ENCODE results near the gene NUMBL. TPM values are rescaled to one million over a fixed set of nuclear protein-coding genes. Genes with fewer than 3 reads are reported as not detected.

Gene NUMBL
- total and polyA plus RNA-seq, 4 donors, result 1.1 to 4.6 (median 2.7) TPM

- no peak for TF ChIP-seq TAF1 (conservative IDR thresholded peaks at IDR 0.05)
- no peak overlapping the region for H3K27ac ChIP-seq (ENCODE audit: low read depth in 1 of 2, low read length in 2 of 2)
- no peak for DNase-seq (ENCODE audit: low spot score)
- H3K9me3 ChIP-seq (ENCODE audit: control insufficient read depth in 4 of 4, low read length in 3 of 4), result no peaks in the 10 kb centered on the region
- H3K4me3 ChIP-seq (ENCODE audit: low read depth in 1 of 3, low read length in 3 of 3), result no peak overlapping the region
- H3K9ac ChIP-seq (ENCODE audit: low read depth in 1 of 2, low read length in 2 of 2), result no peak overlapping the region
- H3K27me3 ChIP-seq (ENCODE audit: control insufficient read depth in 4 of 4, insufficient read depth in 4 of 4, low read length in 3 of 4), result no peaks in the 10 kb centered on the region
- 98% methylated on average over 3 of the region's 3 CpGs for WGBS
- peaks cover 11 to 39% (median 28%) of the 10 kb centered on the region in 4 donors for H3K36me3 ChIP-seq (ENCODE audit: control insufficient read depth in 4 of 4, insufficient read depth in 3 of 4, low read depth in 1 of 4, low read length in 3 of 4)
- peaks cover 2 to 11% (median 4%) of the 10 kb centered on the region in 4 donors for H3K4me1 ChIP-seq (ENCODE audit: control insufficient read depth in 4 of 4, insufficient read depth in 4 of 4, low read length in 3 of 4)
Observed at GRCh38 chr19:40724855-40725254, 34.4 kb upstream of the NUMBL start.

DNA sequence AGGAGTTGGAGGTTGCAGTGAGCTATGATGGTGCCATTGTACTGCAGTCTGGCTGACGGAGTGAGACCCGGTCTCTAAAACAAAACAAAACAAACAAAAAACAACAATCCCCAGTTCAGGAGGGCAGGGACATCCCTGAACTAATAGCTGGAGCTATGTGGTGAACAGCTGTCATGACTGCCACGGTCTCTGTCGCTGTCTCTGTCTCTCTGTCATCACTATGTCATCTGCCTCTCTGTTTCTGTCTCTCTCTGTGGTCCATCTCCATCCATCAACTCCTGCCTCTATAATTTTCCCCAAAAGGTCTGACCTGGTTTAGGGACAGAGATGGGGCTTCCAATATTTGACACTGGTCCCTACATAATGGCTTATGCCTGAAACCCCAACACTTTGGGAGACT lies 33.9 kb upstream of the NUMBL start:
- WGBS, result 96% methylated on average over 4 of the region's 4 CpGs
- Histone ChIP-seq H3K27me3 (ENCODE audit: control insufficient read depth in 4 of 4, insufficient read depth in 4 of 4, low read length in 3 of 4) (no peaks in the 10 kb centered on the region), H3K27ac (ENCODE audit: low read depth in 1 of 2, low read length in 2 of 2) (no peak overlapping the region), H3K36me3 (ENCODE audit: control insufficient read depth in 4 of 4, insufficient read depth in 3 of 4, low read depth in 1 of 4, low read length in 3 of 4) (peaks cover 11 to 34% (median 25%) of the 10 kb centered on the region in 4 donors), H3K9me3 (ENCODE audit: control insufficient read depth in 4 of 4, low read length in 3 of 4) (no peaks in the 10 kb centered on the region), H3K4me1 (ENCODE audit: control insufficient read depth in 4 of 4, insufficient read depth in 4 of 4, low read length in 3 of 4) (peaks cover 2 to 15% (median 9%) of the 10 kb centered on the region in 4 donors), H3K9ac (ENCODE audit: low read depth in 1 of 2, low read length in 2 of 2) (no peak overlapping the region), H3K4me3 (ENCODE audit: low read depth in 1 of 3, low read length in 3 of 3) (no peak overlapping the region)
- DNase-seq (ENCODE audit: low spot score), result no peak
- TF ChIP-seq MAX (IDR thresholded peaks at IDR 0.05), result no peak
- no peak for TF ChIP-seq TAF1 (conservative IDR thresholded peaks at IDR 0.05)
- no peak for TF ChIP-seq EGR1 (IDR thresholded peaks at IDR 0.05; ENCODE audit: low read depth in 2 of 2)
- no peak for TF ChIP-seq REST (IDR thresholded peaks at IDR 0.05)
- TF ChIP-seq HNF4A (conservative IDR thresholded peaks at IDR 0.05), result no peak
- TF ChIP-seq RXRA (IDR thresholded peaks at IDR 0.05), result no peak

- no peaks in the 10 kb centered on the region for H3K9me3 ChIP-seq (ENCODE audit: control insufficient read depth in 4 of 4, low read length in 3 of 4)
- peaks cover 2 to 19% (median 12%) of the 10 kb centered on the region in 4 donors for H3K4me1 ChIP-seq (ENCODE audit: control insufficient read depth in 4 of 4, insufficient read depth in 4 of 4, low read length in 3 of 4)
- 97% methylated on average over 5 of the region's 5 CpGs for WGBS
- DNase-seq (ENCODE audit: low spot score), result no peak
- H3K36me3 ChIP-seq (ENCODE audit: control insufficient read depth in 4 of 4, insufficient read depth in 3 of 4, low read depth in 1 of 4, low read length in 3 of 4), result peaks cover 11 to 31% (median 21%) of the 10 kb centered on the region in 4 donors
- no peak overlapping the region for H3K9ac ChIP-seq (ENCODE audit: low read depth in 1 of 2, low read length in 2 of 2)
- no peaks in the 10 kb centered on the region for H3K27me3 ChIP-seq (ENCODE audit: control insufficient read depth in 4 of 4, insufficient read depth in 4 of 4, low read length in 3 of 4)
- no peak overlapping the region for H3K4me3 ChIP-seq (ENCODE audit: low read depth in 1 of 3, low read length in 3 of 3)
- H3K27ac ChIP-seq (ENCODE audit: low read depth in 1 of 2, low read length in 2 of 2), result no peak overlapping the region
- TF ChIP-seq REST (IDR thresholded peaks at IDR 0.05), result no peak
- TF ChIP-seq MAX (IDR thresholded peaks at IDR 0.05), result no peak
- no peak for TF ChIP-seq TAF1 (conservative IDR thresholded peaks at IDR 0.05)
- no peak for TF ChIP-seq RAD21 (IDR thresholded peaks at IDR 0.05)
- no peak for TF ChIP-seq SP1 (IDR thresholded peaks at IDR 0.05)
- TF ChIP-seq NR2F2 (IDR thresholded peaks at IDR 0.05), result no peak
- no peak for TF ChIP-seq JUND (IDR thresholded peaks at IDR 0.05)
- no peak for TF ChIP-seq FOXA1 (IDR thresholded peaks at IDR 0.05)
- TF ChIP-seq CTCF (IDR thresholded peaks at IDR 0.05; ENCODE audit: low read depth, low read length, missing input control), result no peak
- TF ChIP-seq HNF4G (IDR thresholded peaks at IDR 0.05), result no peak
- no peak for TF ChIP-seq ATF3 (IDR thresholded peaks at IDR 0.05)
- TF ChIP-seq FOXA2 (IDR thresholded peaks at IDR 0.05), result no peak
- TF ChIP-seq, protein P1, sequence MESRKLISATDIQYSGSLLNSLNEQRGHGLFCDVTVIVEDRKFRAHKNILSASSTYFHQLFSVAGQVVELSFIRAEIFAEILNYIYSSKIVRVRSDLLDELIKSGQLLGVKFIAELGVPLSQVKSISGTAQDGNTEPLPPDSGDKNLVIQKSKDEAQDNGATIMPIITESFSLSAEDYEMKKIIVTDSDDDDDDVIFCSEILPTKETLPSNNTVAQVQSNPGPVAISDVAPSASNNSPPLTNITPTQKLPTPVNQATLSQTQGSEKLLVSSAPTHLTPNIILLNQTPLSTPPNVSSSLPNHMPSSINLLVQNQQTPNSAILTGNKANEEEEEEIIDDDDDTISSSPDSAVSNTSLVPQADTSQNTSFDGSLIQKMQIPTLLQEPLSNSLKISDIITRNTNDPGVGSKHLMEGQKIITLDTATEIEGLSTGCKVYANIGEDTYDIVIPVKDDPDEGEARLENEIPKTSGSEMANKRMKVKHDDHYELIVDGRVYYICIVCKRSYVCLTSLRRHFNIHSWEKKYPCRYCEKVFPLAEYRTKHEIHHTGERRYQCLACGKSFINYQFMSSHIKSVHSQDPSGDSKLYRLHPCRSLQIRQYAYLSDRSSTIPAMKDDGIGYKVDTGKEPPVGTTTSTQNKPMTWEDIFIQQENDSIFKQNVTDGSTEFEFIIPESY (IDR thresholded peaks at IDR 0.05), result no peak
Observed at GRCh38 chr19:40723661-40724254, 33.3 kb upstream of the NUMBL start.

All from liver (tissue), 9 donors.